ENCODE results near the gene PF4V1. TPM values are rescaled to one million over a fixed set of nuclear protein-coding genes. Genes with fewer than 3 reads are reported as not detected.
A peak's percentile ranks its signal among the peaks of the same experiment; 100 is the strongest.

Gene PF4V1
- total and polyA plus RNA-seq, 2 of the 13 experiments (the other 11 are each of a cell fraction or from before 2014, with no cell fraction given) = not detected

DNA sequence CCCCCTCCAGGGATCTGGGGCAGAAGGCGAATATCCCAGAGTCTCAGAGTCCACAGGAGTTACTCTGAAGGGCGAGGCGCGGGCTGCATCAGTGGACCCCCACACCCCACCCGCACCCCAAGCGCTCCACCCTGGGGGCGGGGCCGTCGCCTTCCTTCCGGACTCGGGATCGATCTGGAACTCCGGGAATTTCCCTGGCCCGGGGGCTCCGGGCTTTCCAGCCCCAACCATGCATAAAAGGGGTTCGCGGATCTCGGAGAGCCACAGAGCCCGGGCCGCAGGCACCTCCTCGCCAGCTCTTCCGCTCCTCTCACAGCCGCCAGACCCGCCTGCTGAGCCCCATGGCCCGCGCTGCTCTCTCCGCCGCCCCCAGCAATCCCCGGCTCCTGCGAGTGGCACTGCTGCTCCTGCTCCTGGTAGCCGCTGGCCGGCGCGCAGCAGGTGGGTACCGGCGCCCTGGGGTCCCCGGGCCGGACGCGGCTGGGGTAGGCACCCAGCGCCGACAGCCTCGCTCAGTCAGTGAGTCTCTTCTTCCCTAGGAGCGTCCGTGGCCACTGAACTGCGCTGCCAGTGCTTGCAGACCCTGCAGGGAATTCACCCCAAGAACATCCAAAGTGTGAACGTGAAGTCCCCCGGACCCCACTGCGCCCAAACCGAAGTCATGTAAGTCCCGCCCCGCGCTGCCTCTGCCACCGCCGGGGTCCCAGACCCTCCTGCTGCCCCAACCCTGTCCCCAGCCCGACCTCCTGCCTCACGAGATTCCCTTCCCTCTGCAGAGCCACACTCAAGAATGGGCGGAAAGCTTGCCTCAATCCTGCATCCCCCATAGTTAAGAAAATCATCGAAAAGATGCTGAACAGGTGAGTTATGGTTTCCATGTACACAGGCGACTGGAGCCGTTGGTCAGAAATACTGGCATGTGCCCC, 16.3 kb downstream of the PF4V1 start, which contains the start of gene CXCL1:
TSS of gene CXCL1 (plus strand) at position 264 of the 926 bp plus-strand sequence. CDS start at position 342, 78 bp downstream.
- no peak within 1 kb of the TSS for H3K9ac ChIP-seq (ENCODE audit: insufficient read depth, low read depth, low read length)
- TF ChIP-seq PATZ1 (CRISPR knock-in tag; IDR thresholded peaks at IDR 0.05) = 0 out of 2 replicates have a peak, but pooled peaks have one; percentile 22
- no peak for TF ChIP-seq ZNF614 (CRISPR knock-in tag; IDR thresholded peaks at IDR 0.05; ENCODE audit: borderline replicate concordance)
- no peak for DNase-seq (ENCODE audit: low spot score)
- peaks cover 0 to 19% of the 10 kb centered on the region in 2 experiments; a peak in 3 of 5 replicates for H3K27me3 ChIP-seq (ENCODE audit: control insufficient read depth in 1 of 2, insufficient read depth in 2 of 2, low read length in 2 of 2)
- peak within 1 kb of the TSS; percentile 33 for H3K4me2 ChIP-seq (ENCODE audit: low read depth, low read length)
- H3K36me3 ChIP-seq (replicated peaks in 1 of 2; ENCODE audit: control insufficient read depth in 1 of 2, insufficient read depth in 2 of 2, low read length in 2 of 2) = no peaks in the 10 kb centered on the region
- POLR2A ChIA-PET = no interaction called here
- H3K4me3 ChIP-seq (replicated peaks in 1 of 3; ENCODE audit: insufficient read depth in 1 of 3, low read depth in 2 of 3, low read length in 3 of 3) = peak within 1 kb of the TSS in 1 of 3 experiments; percentile 40; a peak in 1 of 6 replicates
- H3K79me2 ChIP-seq (ENCODE audit: insufficient read depth, low read length) = no peaks in the 10 kb centered on the region
- no peak within 1 kb of the TSS for H2AFZ ChIP-seq (ENCODE audit: low read length)
- WGBS (ENCODE audit: low lambda C conversion rate) = 25% methylated on average over 16 of the region's 61 CpGs
- in situ Hi-C loops (cut with HindIII; ENCODE audit: extremely low pct_ligation_motif_present, low pct_unique_long_range_greater_than_20kb) = no loop called here
- ATAC-seq = peak; percentile 83
- intact Hi-C loops (cut with micrococcal nuclease; ENCODE audit: unreplicated experiment) = no loop called here
- FAIRE-seq = no peak
- BruUV-seq (replicated peaks) = no TSS peak
- no peak within 1 kb of the TSS for H3K27ac ChIP-seq (ENCODE audit: extremely low read length, insufficient read depth, low read length)
- H3K9me3 ChIP-seq (ENCODE audit: low read length) = no peaks in the 10 kb centered on the region
- CTCF ChIA-PET (ENCODE audit: low intra/inter-chr PET ratio, low total read pairs) = no interaction called here
- H4K20me1 ChIP-seq (ENCODE audit: insufficient read depth, low read length) = no peaks in the 10 kb centered on the region
- H3K4me1 ChIP-seq (ENCODE audit: insufficient read depth, low read length) = peaks cover 8% of the 10 kb centered on the region; the same call in 1 of the 2 replicates

- ATAC-seq = no peak
- intact Hi-C loops (cut with micrococcal nuclease; ENCODE audit: unreplicated experiment) = no loop called here
- peaks cover 8% of the 10 kb centered on the region; the same call in 1 of the 2 replicates for H3K4me1 ChIP-seq (ENCODE audit: insufficient read depth, low read length)
Observed at GRCh38 chr4:73870260-73870659, 17.2 kb downstream of the PF4V1 start.

More at GRCh38 chr4:73870260-73870659, 17.2 kb downstream of the PF4V1 start:
- no peaks in the 10 kb centered on the region for H3K9me3 ChIP-seq (ENCODE audit: low read length)
- no peak for TF ChIP-seq ZNF326 (CRISPR knock-in tag; IDR thresholded peaks at IDR 0.05; ENCODE audit: borderline replicate concordance)
- TF ChIP-seq CEBPB (IDR thresholded peaks at IDR 0.05; ENCODE audit: borderline replicate concordance, low read depth, low read length) = peak; percentile 72
- no peak overlapping the region for H2AFZ ChIP-seq (ENCODE audit: low read length)
- WGBS (ENCODE audit: low lambda C conversion rate) = 32% methylated on average over 3 of the region's 3 CpGs
- ChIA-PET POLR2A (no interaction called here), CTCF (ENCODE audit: low intra/inter-chr PET ratio, low total read pairs) (no interaction called here)
- no peak overlapping the region for H3K4me3 ChIP-seq (replicated peaks in 1 of 3; ENCODE audit: insufficient read depth in 1 of 3, low read depth in 2 of 3, low read length in 3 of 3)
- no peak for DNase-seq (ENCODE audit: low spot score)
- H3K27me3 ChIP-seq (ENCODE audit: control insufficient read depth in 1 of 2, insufficient read depth in 2 of 2, low read length in 2 of 2) = peaks cover 0 to 19% of the 10 kb centered on the region in 2 experiments; a peak in 3 of 5 replicates
- H3K9ac ChIP-seq (ENCODE audit: insufficient read depth, low read depth, low read length) = no peak overlapping the region
- no peaks in the 10 kb centered on the region for H4K20me1 ChIP-seq (ENCODE audit: insufficient read depth, low read length)
- in situ Hi-C loops (cut with HindIII; ENCODE audit: extremely low pct_ligation_motif_present, low pct_unique_long_range_greater_than_20kb) = no loop called here
- H3K27ac ChIP-seq (ENCODE audit: extremely low read length, insufficient read depth, low read length) = no peak overlapping the region
- no TSS peak for BruUV-seq (replicated peaks)
- no peak overlapping the region for H3K4me2 ChIP-seq (ENCODE audit: low read depth, low read length)
- H3K36me3 ChIP-seq (replicated peaks in 1 of 2; ENCODE audit: control insufficient read depth in 1 of 2, insufficient read depth in 2 of 2, low read length in 2 of 2) = no peaks in the 10 kb centered on the region
- no peaks in the 10 kb centered on the region for H3K79me2 ChIP-seq (ENCODE audit: insufficient read depth, low read length)
- no peak for FAIRE-seq
